H54 (cell line): ENCODE results near the gene ZNF302.
A peak's percentile ranks its signal among the peaks of the same experiment; 100 is the strongest.

Experiments used
- DNase-seq: peaks from one replicate; pipeline ENCODE4 v3.0.0; 2011; ENCODE audit warnings: low spot score, mixed read lengths; ENCODE audit not compliant: insufficient read length
- FAIRE-seq: peaks from 3 replicates; lab custom pipeline; 2011; peaks lifted over from hg19 to GRCh38; lab: Jason Lieb, UNC
- POLR2A ChIP-seq: IDR thresholded peaks from 2 replicates; pipeline ENCODE4 v1.6.1; 2011; ENCODE audit warnings: low read depth, mild to moderate bottlenecking, low read length

ZNF302 gene

DNA sequence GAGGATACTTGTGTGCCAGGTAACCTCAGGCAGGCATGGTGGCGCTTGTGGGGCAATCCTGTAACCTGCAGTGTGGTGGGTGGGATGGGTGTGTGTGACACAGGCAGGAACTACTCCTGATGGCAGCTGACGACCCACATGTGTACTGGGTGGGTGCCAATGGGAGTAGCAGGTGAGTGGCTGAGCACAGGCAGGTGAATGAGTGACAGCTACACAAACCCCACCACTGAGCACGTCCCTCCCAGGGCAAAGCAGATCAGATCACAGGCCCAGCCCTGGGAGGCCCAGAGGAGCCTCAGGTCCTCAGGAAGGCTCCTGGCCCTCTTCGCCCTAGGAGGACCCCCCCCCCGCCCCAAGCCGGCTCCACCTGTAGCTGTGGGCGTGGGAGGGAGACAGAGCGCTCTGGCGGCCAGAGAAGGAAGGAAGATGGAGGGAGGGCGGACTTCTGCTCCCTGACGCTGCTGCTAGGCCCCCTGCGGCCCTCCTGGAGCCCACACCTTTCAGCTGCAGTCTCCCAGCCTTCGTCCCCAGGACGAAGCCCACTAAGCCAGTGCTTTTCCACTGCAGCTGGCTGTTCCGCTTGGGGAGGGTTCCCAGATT is 55.2 kb downstream of the ZNF302 start:
- DNase-seq (no peak), FAIRE-seq (no peak)
- no peak for TF ChIP-seq POLR2A

DNA sequence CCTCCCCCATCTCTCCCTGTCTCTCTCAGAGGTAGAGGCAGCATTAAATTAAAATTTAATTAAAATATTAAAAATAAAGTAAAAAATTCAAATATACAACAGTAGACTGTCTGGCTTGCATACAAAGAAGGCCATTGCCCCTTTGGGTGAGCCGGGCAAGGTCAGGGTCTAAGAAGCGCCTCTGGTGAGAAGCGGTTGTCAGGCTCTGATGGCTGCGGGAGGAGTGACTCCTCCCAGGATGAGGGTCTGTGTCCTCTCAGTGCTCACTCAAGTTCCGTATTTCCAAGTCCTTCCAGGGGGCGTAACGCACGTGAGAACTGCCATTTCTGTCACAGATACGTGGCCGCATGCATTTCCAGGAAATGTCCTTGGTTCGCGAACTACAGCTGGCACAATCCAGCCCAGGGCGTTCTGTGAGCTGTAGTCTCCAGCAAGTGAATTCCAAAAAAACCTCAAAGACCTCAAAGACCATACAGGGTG is 55.8 kb downstream of the ZNF302 start:
- FAIRE-seq (no peak), DNase-seq (no peak)
- no peak for TF ChIP-seq POLR2A

DNA sequence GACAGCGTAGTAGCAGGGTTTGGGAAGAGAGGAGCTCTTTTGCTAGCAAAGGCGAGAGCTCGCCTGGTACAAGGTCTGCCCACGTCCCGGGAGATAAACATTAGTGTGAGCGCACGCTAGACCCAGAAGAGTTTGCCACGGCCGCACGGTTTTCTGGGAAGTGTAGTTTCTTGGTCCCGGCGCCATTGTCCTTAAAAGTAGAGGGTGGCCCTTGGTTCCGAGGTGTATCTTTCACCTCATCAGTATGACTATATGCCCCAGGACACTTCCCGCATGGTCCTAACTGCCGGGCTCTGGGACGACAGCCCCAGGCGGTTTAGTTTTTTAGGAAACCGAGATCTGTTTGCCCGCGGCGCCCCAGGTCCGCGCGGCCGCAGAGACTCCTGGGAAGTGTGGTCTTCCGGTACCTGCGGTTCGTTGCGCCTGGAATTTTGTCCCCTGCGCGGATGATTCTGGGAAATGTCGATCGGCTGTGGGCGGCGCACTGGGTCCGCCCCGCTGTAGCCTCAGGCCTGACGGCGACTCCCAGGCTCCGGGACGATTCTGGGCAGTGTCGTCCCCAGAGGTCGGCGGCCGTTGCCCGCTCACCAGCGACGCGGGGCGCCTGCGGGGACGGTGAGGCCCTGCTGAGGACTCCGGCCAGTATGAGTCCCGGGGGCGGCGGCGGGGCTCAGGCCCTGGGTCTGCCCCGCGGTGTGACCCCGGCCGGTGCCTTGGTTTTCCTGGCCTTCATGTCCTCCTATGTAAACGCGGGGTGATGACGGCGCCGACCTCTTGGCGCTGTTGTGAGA is 56.5 kb downstream of the ZNF302 start, which contains the start of gene ZNF181:
Gene ZNF181, plus strand, starts transcription at position 498 of the 791 bp plus-strand sequence. CDS start 795 bp downstream, outside the sequence.
- DNase-seq, result peak; percentile 75
- TF ChIP-seq POLR2A, result peak; percentile 81
- no peak for FAIRE-seq

DNA sequence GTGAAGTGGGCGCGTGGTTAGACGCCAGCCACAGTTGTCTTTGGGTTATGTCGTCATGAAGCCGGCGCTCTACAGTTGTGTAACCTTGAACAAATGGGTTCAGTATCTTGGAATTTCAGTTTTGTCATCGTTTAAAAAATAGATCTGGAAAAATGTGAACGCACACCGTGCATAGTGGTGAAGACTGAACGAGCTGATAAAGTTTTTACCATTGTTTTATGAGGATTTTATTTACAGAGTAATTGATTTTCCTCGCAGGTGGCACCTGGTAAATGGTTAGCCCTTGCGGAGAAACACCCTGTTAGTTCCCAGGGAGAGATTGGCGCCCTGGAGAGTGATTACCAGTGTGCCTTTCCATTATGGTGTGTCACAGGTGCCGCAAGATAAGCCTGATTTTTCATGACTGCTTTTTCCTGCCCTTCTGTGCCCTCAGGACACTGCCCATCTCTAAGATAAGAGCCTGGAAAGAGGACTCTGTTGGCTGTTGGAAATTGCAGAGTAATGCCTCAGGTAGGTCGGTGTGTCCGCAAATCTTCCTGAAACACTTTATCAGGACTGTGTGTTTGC is 57.1 kb downstream of the ZNF302 start:
- no peak for TF ChIP-seq POLR2A
- DNase-seq, result no peak
- FAIRE-seq, result no peak
